Right lobe of liver (tissue), 6 donors: ENCODE results near the gene TMTC1. TPM values are rescaled to one million over a fixed set of nuclear protein-coding genes. Genes with fewer than 3 reads are reported as not detected.

Experiments
- ATAC-seq, 4 donors: fragments of 200-7000 bp; cut with Tn5 transposase; one replicate each; pipeline ENCODE4 v1.9.1; 2020; ENCODE audit warnings: mild to moderate bottlenecking in 4 of 4, moderate library complexity in 4 of 4
- DNase-seq, 3 donors: peaks; one replicate each; pipeline ENCODE4 v3.0.0-alpha.2; 2020
- H3K27ac ChIP-seq, 3 donors: fragments of 200-600 bp; one replicate each; pipeline ENCODE4 v1.8.0; 2022
- H3K27me3 ChIP-seq, 2 donors: fragments of 200-600 bp; one replicate each; pipeline ENCODE4 v1.8.0; 2022
- H3K36me3 ChIP-seq, 4 donors: fragments of 200-600 bp; sonication (generic) in 1 of 4; one replicate each; pipeline versions ENCODE4 v1.5.1 to v1.8.0; 2017 to 2022; ENCODE audit warnings: control low read depth in 1 of 4
- H3K4me1 ChIP-seq, 4 donors: fragments of 200-600 bp; sonication (generic) in 1 of 4; one replicate each; pipeline versions ENCODE4 v1.5.1 to v1.8.0; 2017 to 2022; ENCODE audit warnings: control low read depth in 1 of 4
- H3K4me3 ChIP-seq, 3 donors: fragments of 200-600 bp; one replicate each; pipeline ENCODE4 v1.8.0; 2022
- H3K9me3 ChIP-seq, 4 donors: fragments of 200-600 bp; sonication (generic) in 1 of 4; one replicate each; pipeline versions ENCODE4 v1.5.1 to v1.8.0; 2017 to 2022; ENCODE audit warnings: control low read depth in 1 of 4
- POLR2A ChIP-seq: fragments of 450-650 bp; IDR thresholded peaks from one replicate; pipeline ENCODE4 v1.6.1; 2017; ENCODE audit warnings: antibody characterized with exemption, mild to moderate bottlenecking
- WGBS: methylation state at CpG from one replicate; pipeline ENCODE4 v1.1.6; 2018; ENCODE audit warnings: low coverage, low lambda C conversion rate; ENCODE audit not compliant: insufficient coverage; ENCODE audit errors: missing lambda C conversion rate; 5-methylcytosine and 5-hydroxymethylcytosine counted together
- intact Hi-C, 2 donors: fragments of 100-400 bp; cut with DNase I; formaldehyde crosslinking; loops; one replicate each; pipeline versions ENCODE4 v1.11.2 to v1.14.1; 2022
- total RNA-seq, 6 experiments: library from RNA; depleted of rRNA in 2 of 6; stranded (reverse); fragments of >200 nt in 2 of 6; fragmentation: NEBNext Ultra II Directional in 3 of 6; extraction: Animal tissue kit (Norgen Biotek cat#: 25700) in 3 of 6; gene quantifications; one replicate each; pipeline versions ENCODE4 v1.1.0 to v1.2.4, GENCODE V29; 2016 to 2023
- TF ChIP-seq, protein P1 (sequence below), 4 donors: fragments of 200-600 bp in 3 of 4; fragments of 450-650 bp in 1 of 4; IDR thresholded peaks; one replicate each; pipeline versions ENCODE4 v1.5.1 to v1.8.0; 2016 to 2022; ENCODE audit warnings: antibody characterized with exemption in 4 of 4, mild to moderate bottlenecking in 2 of 4
- donor health status: DM: no; HTN: yes; CAD: no.
- donor health status: DM: no; HTN: no; CAD: no.
- donor health status: DM: no; HTN: no; CAD: no.
- donor health status: DM: no; HTN: yes; CAD: no.
- donor health status: DM: no; HTN: yes; CAD: no.

Gene TMTC1
- total RNA-seq, 6 experiments from 2014 or later = 3.0 to 4.2 (median 3.5) TPM

- Histone ChIP-seq H3K4me3 (no peak overlapping the region), H3K27me3 (no peaks in the 10 kb centered on the region), H3K36me3 (no peaks in the 10 kb centered on the region), H3K9me3 (no peaks in the 10 kb centered on the region), H3K4me1 (no peaks in the 10 kb centered on the region), H3K27ac (no peak overlapping the region)
- whole genome bisulfite sequencing = 82% methylated on average over 5 of the region's 5 CpGs
- ATAC-seq (no peak), DNase-seq (no peak)
- intact Hi-C loops = no loop called here
- TF ChIP-seq POLR2A = no peak
- TF ChIP-seq, protein P1, sequence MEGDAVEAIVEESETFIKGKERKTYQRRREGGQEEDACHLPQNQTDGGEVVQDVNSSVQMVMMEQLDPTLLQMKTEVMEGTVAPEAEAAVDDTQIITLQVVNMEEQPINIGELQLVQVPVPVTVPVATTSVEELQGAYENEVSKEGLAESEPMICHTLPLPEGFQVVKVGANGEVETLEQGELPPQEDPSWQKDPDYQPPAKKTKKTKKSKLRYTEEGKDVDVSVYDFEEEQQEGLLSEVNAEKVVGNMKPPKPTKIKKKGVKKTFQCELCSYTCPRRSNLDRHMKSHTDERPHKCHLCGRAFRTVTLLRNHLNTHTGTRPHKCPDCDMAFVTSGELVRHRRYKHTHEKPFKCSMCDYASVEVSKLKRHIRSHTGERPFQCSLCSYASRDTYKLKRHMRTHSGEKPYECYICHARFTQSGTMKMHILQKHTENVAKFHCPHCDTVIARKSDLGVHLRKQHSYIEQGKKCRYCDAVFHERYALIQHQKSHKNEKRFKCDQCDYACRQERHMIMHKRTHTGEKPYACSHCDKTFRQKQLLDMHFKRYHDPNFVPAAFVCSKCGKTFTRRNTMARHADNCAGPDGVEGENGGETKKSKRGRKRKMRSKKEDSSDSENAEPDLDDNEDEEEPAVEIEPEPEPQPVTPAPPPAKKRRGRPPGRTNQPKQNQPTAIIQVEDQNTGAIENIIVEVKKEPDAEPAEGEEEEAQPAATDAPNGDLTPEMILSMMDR (IDR thresholded peaks at IDR 0.05) = no peak
Measured at GRCh38 chr12:29694002-29694401, 89.7 kb downstream of the TMTC1 start.

GRCh38 chr12:29692237-29692636 is 91.5 kb downstream of the TMTC1 start:
- Histone ChIP-seq H3K4me3 (no peak overlapping the region), H3K27me3 (no peaks in the 10 kb centered on the region), H3K4me1 (no peaks in the 10 kb centered on the region), H3K27ac (no peak overlapping the region), H3K9me3 (no peaks in the 10 kb centered on the region), H3K36me3 (no peaks in the 10 kb centered on the region)
- DNase-seq (no peak), ATAC-seq (no peak)
- intact Hi-C loops = no loop called here
- 74% methylated on average over 3 of the region's 3 CpGs for WGBS
- TF ChIP-seq, protein P1 (IDR thresholded peaks at IDR 0.05) = no peak
- TF ChIP-seq POLR2A = no peak

- Histone ChIP-seq H3K4me1 (no peaks in the 10 kb centered on the region), H3K27me3 (no peaks in the 10 kb centered on the region), H3K4me3 (no peak overlapping the region), H3K9me3 (no peaks in the 10 kb centered on the region), H3K27ac (no peak overlapping the region), H3K36me3 (no peaks in the 10 kb centered on the region)
- no peak for DNase-seq
- intact Hi-C loops = no loop called here
- no peak for TF ChIP-seq POLR2A
- TF ChIP-seq, protein P1 (IDR thresholded peaks at IDR 0.05) = no peak
- ATAC-seq = peak in 2 of 4 donors; percentile 27 to 28
- WGBS = 50% methylated on average over 7 of the region's 7 CpGs
Measured at GRCh38 chr12:29691161-29691854, 92.4 kb downstream of the TMTC1 start.

- TF ChIP-seq, protein P1 (IDR thresholded peaks at IDR 0.05) = no peak
- TF ChIP-seq POLR2A = no peak
- Histone ChIP-seq H3K4me1 (no peaks in the 10 kb centered on the region), H3K36me3 (no peaks in the 10 kb centered on the region), H3K27me3 (no peaks in the 10 kb centered on the region), H3K4me3 (no peak overlapping the region), H3K27ac (no peak overlapping the region), H3K9me3 (no peaks in the 10 kb centered on the region)
- WGBS = 50% methylated on average over 1 of the region's 1 CpG
- DNase-seq = no peak
- no peak for ATAC-seq
- intact Hi-C loops = no loop called here
Measured at GRCh38 chr12:29690728-29691127, 93.0 kb downstream of the TMTC1 start.
